HepG2 (cell line): ENCODE measurements around the gene ST6GALNAC4. TPM values are rescaled to one million over a fixed set of nuclear protein-coding genes. Genes with fewer than 3 reads are reported as not detected.

Source experiments
- AGO1 ChIP-seq: fragments of 200-400 bp; formaldehyde crosslinking; IDR thresholded peaks from 2 replicates; pipeline ENCODE4 v1.6.1; 2017; ENCODE audit warnings: mild to moderate bottlenecking, low read depth, low read length, moderate library complexity; ENCODE audit not compliant: poor library complexity, severe bottlenecking
- FOXO1 ChIP-seq: sonication (generic); formaldehyde crosslinking; IDR thresholded peaks from 2 replicates; pipeline ENCODE4 v1.4.0; 2020; ENCODE audit warnings: missing genetic modification reagents
- GATAD1 ChIP-seq: IDR thresholded peaks from 2 replicates; pipeline ENCODE4 v1.6.1; 2016; ENCODE audit warnings: missing genetic modification reagents, missing compliant biosample characterization
- HNRNPK ChIP-seq: fragments of 200-400 bp; formaldehyde crosslinking; IDR thresholded peaks from 2 replicates; pipeline ENCODE4 v1.6.1; 2018; ENCODE audit warnings: low read length, low read depth, moderate library complexity, mild to moderate bottlenecking; ENCODE audit not compliant: poor library complexity, severe bottlenecking
- MBNL3 ChIP-seq: fragments of 250-450 bp; sonication (Bioruptor Pico); conservative IDR thresholded peaks from 2 replicates; pipeline ENCODE4 v1.8.0; 2022; ENCODE audit warnings: mild to moderate bottlenecking, inconsistent platforms
- MEIS1 ChIP-seq: sonication (generic); formaldehyde crosslinking; IDR thresholded peaks from 2 replicates; pipeline ENCODE4 v1.9.0; 2021; ENCODE audit warnings: mild to moderate bottlenecking, missing genetic modification reagents, moderate library complexity, borderline replicate concordance
- PHF21A ChIP-seq: sonication (generic); formaldehyde crosslinking; IDR thresholded peaks from 2 replicates; pipeline ENCODE4 v1.5.0; 2020; ENCODE audit warnings: mild to moderate bottlenecking, missing genetic modification reagents
- ZBTB21 ChIP-seq: sonication (generic); formaldehyde crosslinking; IDR thresholded peaks from 2 replicates; pipeline ENCODE4 v1.4.0; 2020; ENCODE audit warnings: missing genetic modification reagents
- ZFP36L2 ChIP-seq: sonication (generic); formaldehyde crosslinking; IDR thresholded peaks from 2 replicates; pipeline ENCODE4 v1.4.0; 2020; ENCODE audit warnings: missing genetic modification reagents
- ZFX ChIP-seq: sonication (generic); formaldehyde crosslinking; IDR thresholded peaks from 2 replicates; pipeline ENCODE4 v1.4.0; 2020; ENCODE audit warnings: mild to moderate bottlenecking, low read depth, missing genetic modification reagents, moderate library complexity
- ZNF329 ChIP-seq: sonication (generic); formaldehyde crosslinking; IDR thresholded peaks from 2 replicates; pipeline ENCODE4 v1.9.0; 2021; ENCODE audit warnings: low read depth, mild to moderate bottlenecking, missing genetic modification reagents
- ZNF672 ChIP-seq: sonication (generic); formaldehyde crosslinking; IDR thresholded peaks from 2 replicates; pipeline ENCODE4 v1.8.1; 2022; ENCODE audit warnings: missing genetic modification reagents
- ZNF792 ChIP-seq: IDR thresholded peaks from 2 replicates; pipeline ENCODE4 v1.6.1; 2016
- ZNF816 ChIP-seq: sonication (generic); formaldehyde crosslinking; IDR thresholded peaks from 2 replicates; pipeline ENCODE4 v1.8.0; 2022; ENCODE audit warnings: missing genetic modification reagents, mild to moderate bottlenecking, borderline replicate concordance
- ZNF83 ChIP-seq: sonication (generic); formaldehyde crosslinking; IDR thresholded peaks from 2 replicates; pipeline ENCODE4 v1.4.0; 2020; ENCODE audit warnings: missing genetic modification reagents, mild to moderate bottlenecking, borderline replicate concordance
- polyA plus RNA-seq, 8 experiments: library from polyadenylated mRNA; depleted of rRNA in 3 of 8; stranded (reverse) in 7 of 8; unstranded in 1 of 8; fragments of >200 nt; fragmentation: Illumina TruSeq in 4 of 8; extraction: Trizol in 4 of 8; gene quantifications; 2 replicates each; pipeline versions ENCODE4 v1.2.1 to v1.2.3, GENCODE V29; 2011 to 2016; ENCODE audit warnings: low read depth in 4 of 8, missing spikeins in 1 of 8, mixed read lengths in 1 of 8; ENCODE audit not compliant: insufficient read depth in 1 of 8
- total RNA-seq, 5 experiments: library from RNA; depleted of rRNA; stranded (reverse); fragments of >200 nt; fragmentation: Illumina TruSeq; extraction: Trizol; gene quantifications; 2 replicates each; pipeline ENCODE4 v1.2.3, GENCODE V29; 2016; ENCODE audit warnings: low read depth in 1 of 5
- TF ChIP-seq, protein P1 (sequence below), 2 experiments: fragments of 450-650 bp in 1 of 2; sonication (generic) in 1 of 2; formaldehyde crosslinking in 1 of 2; IDR thresholded peaks; 2 replicates each; pipeline versions ENCODE4 v1.6.1 to v1.8.0; 2016 to 2022; ENCODE audit warnings: antibody characterized with exemption in 1 of 2, mild to moderate bottlenecking in 1 of 2, missing genetic modification reagents in 1 of 2
- TF ChIP-seq, protein P2 (sequence below): sonication (generic); formaldehyde crosslinking; IDR thresholded peaks from 2 replicates; pipeline ENCODE4 v1.4.0; 2020; ENCODE audit warnings: mild to moderate bottlenecking, missing genetic modification reagents

ST6GALNAC4 gene
- total and polyA plus RNA-seq, 2 of the 13 experiments (the other 11 are each of a cell fraction or from before 2014, with no cell fraction given) = 18.8 to 27.7 TPM

DNA sequence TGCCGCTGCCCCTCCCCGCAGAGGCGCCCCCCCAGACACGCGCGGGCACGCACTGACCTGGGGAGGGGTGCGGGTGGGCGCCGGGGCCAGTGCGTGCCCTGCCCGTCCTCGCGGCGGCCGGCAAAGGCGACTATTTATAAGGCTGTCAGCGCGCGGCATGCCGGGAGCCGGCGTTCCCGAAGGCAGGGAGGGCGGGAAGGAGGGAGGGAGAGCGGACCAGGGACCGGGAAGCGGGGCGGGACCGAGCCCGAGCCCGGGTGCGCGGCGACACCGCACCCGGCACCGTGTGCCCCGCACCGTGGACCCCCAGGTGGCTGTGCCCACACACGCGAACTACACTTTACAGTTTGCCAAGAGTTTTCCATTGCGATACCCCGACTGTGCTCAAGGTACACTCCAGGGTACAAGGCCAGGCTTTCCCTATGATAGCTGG is 39.3 kb downstream of the ST6GALNAC4 start, which contains the start of gene AK1 (continued):
- TF ChIP-seq, protein P1, sequence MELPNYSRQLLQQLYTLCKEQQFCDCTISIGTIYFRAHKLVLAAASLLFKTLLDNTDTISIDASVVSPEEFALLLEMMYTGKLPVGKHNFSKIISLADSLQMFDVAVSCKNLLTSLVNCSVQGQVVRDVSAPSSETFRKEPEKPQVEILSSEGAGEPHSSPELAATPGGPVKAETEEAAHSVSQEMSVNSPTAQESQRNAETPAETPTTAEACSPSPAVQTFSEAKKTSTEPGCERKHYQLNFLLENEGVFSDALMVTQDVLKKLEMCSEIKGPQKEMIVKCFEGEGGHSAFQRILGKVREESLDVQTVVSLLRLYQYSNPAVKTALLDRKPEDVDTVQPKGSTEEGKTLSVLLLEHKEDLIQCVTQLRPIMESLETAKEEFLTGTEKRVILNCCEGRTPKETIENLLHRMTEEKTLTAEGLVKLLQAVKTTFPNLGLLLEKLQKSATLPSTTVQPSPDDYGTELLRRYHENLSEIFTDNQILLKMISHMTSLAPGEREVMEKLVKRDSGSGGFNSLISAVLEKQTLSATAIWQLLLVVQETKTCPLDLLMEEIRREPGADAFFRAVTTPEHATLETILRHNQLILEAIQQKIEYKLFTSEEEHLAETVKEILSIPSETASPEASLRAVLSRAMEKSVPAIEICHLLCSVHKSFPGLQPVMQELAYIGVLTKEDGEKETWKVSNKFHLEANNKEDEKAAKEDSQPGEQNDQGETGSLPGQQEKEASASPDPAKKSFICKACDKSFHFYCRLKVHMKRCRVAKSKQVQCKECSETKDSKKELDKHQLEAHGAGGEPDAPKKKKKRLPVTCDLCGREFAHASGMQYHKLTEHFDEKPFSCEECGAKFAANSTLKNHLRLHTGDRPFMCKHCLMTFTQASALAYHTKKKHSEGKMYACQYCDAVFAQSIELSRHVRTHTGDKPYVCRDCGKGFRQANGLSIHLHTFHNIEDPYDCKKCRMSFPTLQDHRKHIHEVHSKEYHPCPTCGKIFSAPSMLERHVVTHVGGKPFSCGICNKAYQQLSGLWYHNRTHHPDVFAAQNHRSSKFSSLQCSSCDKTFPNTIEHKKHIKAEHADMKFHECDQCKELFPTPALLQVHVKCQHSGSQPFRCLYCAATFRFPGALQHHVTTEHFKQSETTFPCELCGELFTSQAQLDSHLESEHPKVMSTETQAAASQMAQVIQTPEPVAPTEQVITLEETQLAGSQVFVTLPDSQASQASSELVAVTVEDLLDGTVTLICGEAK (IDR thresholded peaks at IDR 0.05) = no peak
- TF ChIP-seq, protein P1 (CRISPR knock-in tag; IDR thresholded peaks at IDR 0.05) = 0 out of 2 replicates have a peak, but pooled peaks have one; percentile 7
- TF ChIP-seq MBNL3 (no peak), ZNF816 (CRISPR knock-in tag) (no peak), GATAD1 (peak; percentile 62; the same call in 1 of the 2 replicates), ZFX (CRISPR knock-in tag) (no peak), ZFP36L2 (no peak), ZNF792 (CRISPR knock-in tag) (no peak), PHF21A (CRISPR knock-in tag) (peak; percentile 51; the same call in 1 of the 2 replicates), ZBTB21 (CRISPR knock-in tag) (no peak), ZNF83 (CRISPR knock-in tag) (no peak), AGO1 (peak; percentile 68), MEIS1 (CRISPR knock-in tag) (peak; percentile 29; the same call in 1 of the 2 replicates), HNRNPK (peak; percentile 64), ZNF672 (CRISPR knock-in tag) (no peak), ZNF329 (CRISPR knock-in tag) (no peak), FOXO1 (no peak)
- TF ChIP-seq, protein P2, sequence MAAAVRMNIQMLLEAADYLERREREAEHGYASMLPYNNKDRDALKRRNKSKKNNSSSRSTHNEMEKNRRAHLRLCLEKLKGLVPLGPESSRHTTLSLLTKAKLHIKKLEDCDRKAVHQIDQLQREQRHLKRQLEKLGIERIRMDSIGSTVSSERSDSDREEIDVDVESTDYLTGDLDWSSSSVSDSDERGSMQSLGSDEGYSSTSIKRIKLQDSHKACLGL (CRISPR knock-in tag) = peak; percentile 39; the same call in 1 of the 2 replicates
